ENCODE data around the gene TMEM63C.

Gene TMEM63C

GRCh38 chr14:77266336-77266735, 84.7 kb downstream of the TMEM63C start:
- no peak for DNase-seq (ENCODE audit: low read depth)
- H3K4me3 ChIP-seq (ENCODE audit: low read depth, low read length), result no peak overlapping the region
- no peak for TF ChIP-seq CTCF (IDR thresholded peaks at IDR 0.05; ENCODE audit: insufficient read depth, low read depth, low read length, missing control alignments)

- no peak for DNase-seq (ENCODE audit: low read depth)
Measured at GRCh38 chr14:77267937-77268699, 86.5 kb downstream of the TMEM63C start.

GRCh38 chr14:77268989-77269600, 87.5 kb downstream of the TMEM63C start:
- no peak for DNase-seq (ENCODE audit: low read depth)
- H3K4me3 ChIP-seq (ENCODE audit: low read depth, low read length), result no peak overlapping the region
- TF ChIP-seq CTCF (IDR thresholded peaks at IDR 0.05; ENCODE audit: insufficient read depth, low read depth, low read length, missing control alignments), result no peak

More at GRCh38 chr14:77267937-77268699, 86.5 kb downstream of the TMEM63C start:
- H3K4me3 ChIP-seq (ENCODE audit: low read depth, low read length), result no peak overlapping the region
- no peak for TF ChIP-seq CTCF (IDR thresholded peaks at IDR 0.05; ENCODE audit: insufficient read depth, low read depth, low read length, missing control alignments)

GRCh38 chr14:77270361-77271112, 88.9 kb downstream of the TMEM63C start:
- no peak overlapping the region for H3K4me3 ChIP-seq (ENCODE audit: low read depth, low read length)
- no peak for TF ChIP-seq CTCF (IDR thresholded peaks at IDR 0.05; ENCODE audit: insufficient read depth, low read depth, low read length, missing control alignments)
- no peak for DNase-seq (ENCODE audit: low read depth)

- H3K4me3 ChIP-seq (ENCODE audit: low read depth, low read length), result no peak within 1 kb of the TSS
- DNase-seq (ENCODE audit: low read depth), result no peak
- no peak for TF ChIP-seq CTCF (IDR thresholded peaks at IDR 0.05; ENCODE audit: insufficient read depth, low read depth, low read length, missing control alignments)
Measured at GRCh38 chr14:77271113-77271710, 89.6 kb downstream of the TMEM63C start, which contains the start of gene NGB. Gene NGB, minus strand, starts transcription at chr14:77271206. Its CDS starts 269 bp downstream, at chr14:77270937.

- H3K4me3 ChIP-seq (ENCODE audit: low read depth, low read length), result no peak overlapping the region
- DNase-seq (ENCODE audit: low read depth), result no peak
Measured at GRCh38 chr14:77272261-77272660, 90.7 kb downstream of the TMEM63C start.

More at GRCh38 chr14:77272261-77272660, 90.7 kb downstream of the TMEM63C start:
- no peak for TF ChIP-seq CTCF (IDR thresholded peaks at IDR 0.05; ENCODE audit: insufficient read depth, low read depth, low read length, missing control alignments)

All from GM12865 (cell line).